ENCODE measurements around the gene RIN3.

The RIN3 gene

DNA sequence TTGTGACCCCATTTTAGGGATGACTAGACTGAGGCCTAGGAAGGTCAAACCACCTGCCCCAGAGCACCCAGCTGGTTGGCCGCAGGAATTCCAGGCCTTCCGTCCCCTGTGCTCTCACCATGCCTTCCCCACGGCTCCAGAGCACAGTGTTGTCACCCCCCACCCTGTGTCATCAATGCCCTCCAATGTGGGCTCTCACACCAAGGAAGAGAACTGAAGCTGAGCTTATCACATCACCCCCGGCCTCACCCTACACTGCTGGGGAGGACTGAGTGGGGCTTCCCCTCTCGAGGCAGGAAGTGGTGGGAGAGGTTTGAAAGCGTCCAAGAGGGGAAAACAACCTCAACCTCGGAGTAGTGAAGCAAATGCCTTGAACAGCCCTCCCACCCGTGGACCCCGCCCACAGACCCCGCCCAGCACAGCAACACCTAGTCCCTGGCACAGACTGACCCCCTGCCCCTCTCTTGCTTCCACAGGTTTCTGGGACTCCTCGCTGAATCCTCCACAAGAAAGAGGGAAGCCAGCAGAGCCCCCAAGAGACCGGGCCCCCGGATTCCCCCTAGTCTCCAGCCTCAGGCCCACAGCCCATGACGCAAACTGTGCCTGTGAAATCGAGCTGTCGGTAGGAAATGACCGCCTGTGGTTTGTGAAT is 137.7 kb downstream of the RIN3 start:
- no peak for DNase-seq

DNA sequence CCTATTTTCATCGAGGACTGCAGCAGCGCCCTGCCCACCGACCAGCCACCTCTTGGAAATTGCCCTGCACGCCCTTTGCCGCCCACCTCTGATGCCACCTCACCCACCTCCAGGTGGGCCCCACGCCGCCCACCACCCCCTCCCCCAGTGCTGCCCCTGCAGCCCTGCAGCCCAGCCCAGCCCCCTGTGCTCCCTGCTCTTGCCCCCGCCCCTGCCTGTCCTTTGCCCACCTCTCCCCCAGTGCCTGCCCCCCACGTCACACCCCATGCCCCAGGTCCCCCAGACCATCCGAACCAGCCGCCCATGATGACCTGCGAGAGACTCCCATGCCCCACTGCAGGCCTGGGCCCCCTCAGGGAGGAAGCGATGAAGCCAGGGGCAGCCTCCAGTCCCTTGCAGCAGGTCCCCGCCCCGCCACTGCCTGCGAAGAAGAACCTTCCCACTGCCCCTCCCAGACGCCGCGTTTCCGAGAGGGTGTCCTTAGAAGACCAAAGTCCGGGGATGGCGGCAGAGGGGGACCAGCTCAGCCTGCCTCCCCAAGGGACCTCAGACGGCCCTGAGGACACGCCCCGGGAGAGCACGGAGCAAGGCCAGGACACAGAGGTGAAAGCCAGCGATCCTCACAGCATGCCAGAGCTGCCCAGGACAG is 138.3 kb downstream of the RIN3 start:
- no peak for DNase-seq

DNA sequence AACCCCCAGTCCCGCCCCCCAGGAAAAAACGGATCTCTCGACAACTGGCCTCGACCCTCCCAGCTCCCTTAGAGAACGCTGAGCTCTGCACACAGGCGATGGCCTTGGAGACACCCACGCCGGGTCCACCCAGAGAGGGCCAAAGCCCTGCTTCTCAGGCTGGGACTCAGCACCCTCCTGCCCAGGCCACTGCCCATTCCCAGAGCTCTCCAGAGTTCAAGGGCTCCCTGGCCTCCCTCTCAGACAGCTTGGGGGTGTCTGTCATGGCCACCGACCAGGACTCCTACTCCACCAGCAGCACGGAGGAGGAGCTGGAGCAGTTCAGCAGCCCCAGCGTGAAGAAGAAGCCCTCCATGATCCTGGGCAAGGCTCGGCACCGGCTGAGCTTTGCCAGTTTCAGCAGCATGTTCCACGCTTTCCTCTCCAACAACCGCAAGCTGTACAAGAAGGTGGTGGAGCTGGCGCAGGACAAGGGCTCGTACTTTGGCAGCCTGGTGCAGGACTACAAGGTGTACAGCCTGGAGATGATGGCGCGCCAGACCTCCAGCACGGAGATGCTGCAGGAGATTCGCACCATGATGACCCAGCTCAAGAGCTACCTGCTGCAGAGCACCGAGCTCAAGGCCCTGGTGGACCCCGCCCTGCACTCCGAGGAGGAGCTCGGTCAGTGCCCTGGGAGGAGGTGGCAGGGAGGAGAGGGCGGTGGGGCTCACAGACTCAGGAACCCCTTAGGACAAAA is 139.0 kb downstream of the RIN3 start:
- DNase-seq, result no peak

DNA sequence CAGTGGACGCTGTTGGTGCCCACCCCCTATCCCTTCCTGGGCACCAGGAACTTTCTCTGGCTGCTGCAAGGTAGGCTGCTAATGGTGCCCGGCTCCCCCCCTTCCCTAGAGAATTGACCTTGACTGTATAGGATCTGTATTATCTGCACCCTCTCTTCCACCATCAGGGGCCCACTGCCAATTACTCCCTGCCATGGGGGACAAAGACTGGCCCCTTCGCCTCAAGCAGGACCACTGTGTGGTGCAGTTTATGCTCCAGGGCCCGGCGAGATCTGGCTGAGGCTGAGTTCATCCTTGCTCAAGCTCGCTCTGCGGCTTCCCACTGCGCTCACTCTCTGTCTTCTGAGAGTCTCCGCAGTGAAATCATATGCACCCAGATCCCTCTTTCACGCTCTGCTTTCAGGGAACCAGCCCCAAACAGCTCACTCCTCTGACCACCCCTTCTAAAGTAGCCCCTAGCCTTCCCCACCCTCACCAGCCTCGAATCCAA is 139.6 kb downstream of the RIN3 start:
- DNase-seq, result no peak

DNA sequence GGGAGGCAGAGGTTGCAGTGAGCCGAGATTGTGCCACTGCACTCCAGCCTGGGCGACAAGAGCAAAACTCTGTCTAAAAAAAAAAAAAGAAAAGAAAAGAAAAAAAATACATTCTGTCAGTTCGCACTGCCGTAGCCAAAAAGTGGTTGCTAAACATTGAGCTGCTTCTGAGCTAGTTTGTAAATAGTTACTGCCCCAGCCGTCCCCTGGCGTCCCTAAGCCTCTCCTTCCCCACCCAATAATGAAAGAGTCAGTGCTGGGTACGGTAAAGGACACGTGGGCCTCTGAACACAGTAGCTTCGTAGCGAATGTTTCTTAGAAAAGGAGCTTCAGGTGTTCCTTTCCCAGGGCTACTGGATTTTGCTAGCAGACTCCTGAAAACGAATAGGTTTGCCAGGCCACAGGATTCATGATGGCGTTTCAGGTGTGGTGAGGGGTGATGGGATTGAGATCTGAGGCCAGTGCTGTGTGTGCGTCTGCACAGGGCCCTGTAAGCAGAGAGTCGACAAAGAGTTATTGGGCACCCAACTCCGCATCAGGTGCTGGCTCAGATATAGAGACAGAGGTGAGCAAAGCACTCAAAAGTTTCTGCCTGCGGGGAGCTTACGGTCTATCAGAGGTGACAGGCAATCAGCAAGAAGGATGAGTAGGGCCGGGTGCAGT is 140.8 kb downstream of the RIN3 start:
- DNase-seq, result no peak

DNA sequence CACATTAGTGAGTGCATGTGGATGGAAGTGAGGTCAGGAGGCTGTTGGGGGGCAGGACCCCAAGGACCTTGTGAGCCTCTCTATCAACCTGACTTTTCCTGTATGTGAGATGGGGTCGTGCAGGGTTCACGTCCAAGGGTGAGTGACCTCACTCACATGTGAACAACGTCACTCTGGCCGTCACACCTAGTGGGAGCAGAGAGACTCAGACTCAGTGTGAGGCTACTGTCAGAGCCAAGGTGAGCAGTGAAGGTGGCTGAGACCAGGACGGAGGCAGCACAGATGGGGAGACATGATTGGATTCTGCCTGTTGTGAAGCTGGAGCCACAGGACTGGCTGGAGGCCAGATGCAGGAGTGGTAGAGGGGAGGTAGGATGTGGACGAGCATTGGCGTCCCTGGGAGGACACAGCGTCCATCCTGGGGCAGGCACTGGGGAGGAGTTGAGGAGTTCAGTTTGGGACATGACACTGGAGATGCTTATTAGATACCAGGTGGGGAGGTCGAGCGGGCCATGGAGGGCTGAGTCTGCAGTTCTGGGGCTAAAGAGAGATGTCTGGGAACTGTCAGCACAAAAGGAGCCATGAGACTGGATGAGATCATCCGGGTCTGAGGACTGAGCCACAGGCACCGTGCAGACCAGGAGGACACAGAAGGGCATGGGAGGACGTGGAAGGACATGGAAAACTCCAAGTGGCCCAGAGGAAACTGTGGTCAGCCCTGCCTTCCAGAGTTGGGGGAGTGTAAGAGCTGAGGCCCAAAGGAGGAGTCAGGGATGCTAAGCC is 142.0 kb downstream of the RIN3 start:
- no peak for DNase-seq

DNA sequence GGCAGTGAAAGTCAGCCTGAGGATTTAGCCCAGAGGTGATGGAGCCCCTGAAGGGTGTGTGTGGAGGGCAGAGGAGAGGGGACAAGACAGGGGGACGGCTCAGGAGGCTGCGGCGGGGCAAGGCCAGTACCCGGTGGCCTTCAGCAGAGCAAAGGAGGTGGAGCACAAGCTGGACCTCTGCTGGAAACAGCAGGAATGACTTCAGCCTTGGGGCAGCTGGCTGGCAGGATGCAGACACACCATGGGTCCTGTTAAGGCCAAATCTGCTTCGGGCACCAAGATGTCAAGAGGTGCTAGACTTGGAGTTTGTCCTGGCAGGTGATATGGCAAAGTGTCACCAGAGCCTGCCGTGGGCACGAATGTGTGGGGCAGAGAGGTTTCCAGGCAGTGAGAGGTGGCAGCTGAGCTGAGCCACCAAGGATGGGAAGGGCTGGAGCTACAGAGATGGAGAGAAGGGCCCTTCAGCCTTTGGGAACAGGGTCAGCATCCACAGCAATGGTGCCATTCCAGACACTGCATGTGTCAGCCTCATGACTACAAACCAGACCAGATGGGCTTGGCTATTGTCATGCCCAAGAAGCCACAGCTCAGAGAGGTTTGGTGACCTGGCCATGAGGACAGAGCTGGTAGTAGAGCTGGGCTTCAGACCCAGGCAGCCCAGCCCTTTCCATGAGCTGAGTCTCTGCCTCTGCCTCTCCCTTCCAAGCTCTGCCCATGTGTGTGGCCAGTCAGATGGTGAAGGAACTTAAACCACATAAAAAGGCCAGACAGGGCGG is 142.9 kb downstream of the RIN3 start:
- no peak for DNase-seq

DNA sequence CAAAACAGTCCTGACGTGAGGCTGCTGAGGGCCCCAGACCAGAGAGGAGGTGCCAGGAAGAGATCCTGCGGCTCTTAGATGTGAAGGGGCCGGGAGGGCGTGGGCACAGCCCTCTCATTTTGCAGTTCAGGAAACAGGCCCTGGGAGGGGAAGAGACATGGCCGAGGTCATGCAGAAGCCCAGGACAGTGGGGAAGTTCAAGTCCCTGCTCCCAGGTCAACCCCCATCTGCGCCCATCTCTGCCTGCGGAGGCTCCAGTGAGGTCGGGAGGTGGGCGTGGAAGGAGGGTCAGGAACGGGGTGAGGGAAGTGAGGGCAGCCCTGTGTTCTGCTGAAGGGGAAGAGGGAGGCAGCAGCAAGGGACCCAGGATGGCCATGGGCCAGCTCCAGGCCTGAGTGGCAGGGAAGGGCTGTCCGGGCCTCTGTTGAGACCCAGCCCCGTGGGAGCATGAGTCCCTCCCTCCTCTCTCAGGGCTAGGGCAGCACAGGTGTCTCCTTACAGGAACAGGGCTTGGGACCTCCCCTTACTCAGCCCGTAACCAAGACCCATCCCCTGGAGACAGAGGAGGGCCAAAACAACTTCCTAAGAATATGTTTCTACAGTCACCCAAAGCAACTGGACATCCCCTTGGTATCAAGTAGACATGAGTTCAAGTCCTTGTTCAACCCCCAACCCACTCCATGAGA is 144.0 kb downstream of the RIN3 start:
- DNase-seq, result no peak

DNA sequence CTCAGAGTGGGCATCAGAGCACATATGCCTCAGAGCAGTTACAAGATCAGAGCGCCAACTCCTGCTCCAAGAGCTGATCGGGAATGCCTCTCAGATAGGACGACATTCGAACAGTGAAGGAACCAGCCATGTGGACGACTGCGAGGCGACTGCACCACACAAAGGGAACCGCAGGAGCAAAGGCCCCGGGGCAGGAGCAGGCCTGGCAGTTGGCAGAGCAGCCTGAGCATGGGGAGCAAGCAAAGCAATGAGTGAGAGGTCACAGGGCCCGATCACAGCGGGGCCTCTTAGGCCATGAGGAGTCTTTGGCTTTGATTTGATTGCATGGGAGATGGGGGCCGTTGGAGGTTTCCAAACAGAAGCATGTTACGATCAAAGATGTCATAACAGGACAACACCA is 144.6 kb downstream of the RIN3 start:
- no peak for DNase-seq

DNA sequence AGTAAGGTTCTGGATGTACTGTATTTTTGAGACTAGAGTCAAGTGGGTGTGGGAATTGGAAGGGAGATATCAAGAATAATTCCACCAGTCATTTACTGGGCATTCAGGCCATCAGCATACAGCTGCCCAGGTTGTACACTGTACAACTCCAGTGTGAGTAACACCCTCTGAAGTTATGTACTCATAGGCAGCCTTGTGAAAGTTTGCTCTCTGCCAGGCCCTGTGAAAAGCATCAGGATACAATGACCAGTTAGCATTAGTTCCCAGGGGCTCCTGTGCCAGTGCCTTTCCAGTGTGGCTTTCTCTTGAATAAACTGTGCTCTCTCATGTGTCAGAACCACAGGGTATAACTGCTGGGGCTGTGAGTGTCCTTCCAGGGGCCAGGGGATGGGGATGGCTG is 145.1 kb downstream of the RIN3 start:
- DNase-seq, result no peak

DNA sequence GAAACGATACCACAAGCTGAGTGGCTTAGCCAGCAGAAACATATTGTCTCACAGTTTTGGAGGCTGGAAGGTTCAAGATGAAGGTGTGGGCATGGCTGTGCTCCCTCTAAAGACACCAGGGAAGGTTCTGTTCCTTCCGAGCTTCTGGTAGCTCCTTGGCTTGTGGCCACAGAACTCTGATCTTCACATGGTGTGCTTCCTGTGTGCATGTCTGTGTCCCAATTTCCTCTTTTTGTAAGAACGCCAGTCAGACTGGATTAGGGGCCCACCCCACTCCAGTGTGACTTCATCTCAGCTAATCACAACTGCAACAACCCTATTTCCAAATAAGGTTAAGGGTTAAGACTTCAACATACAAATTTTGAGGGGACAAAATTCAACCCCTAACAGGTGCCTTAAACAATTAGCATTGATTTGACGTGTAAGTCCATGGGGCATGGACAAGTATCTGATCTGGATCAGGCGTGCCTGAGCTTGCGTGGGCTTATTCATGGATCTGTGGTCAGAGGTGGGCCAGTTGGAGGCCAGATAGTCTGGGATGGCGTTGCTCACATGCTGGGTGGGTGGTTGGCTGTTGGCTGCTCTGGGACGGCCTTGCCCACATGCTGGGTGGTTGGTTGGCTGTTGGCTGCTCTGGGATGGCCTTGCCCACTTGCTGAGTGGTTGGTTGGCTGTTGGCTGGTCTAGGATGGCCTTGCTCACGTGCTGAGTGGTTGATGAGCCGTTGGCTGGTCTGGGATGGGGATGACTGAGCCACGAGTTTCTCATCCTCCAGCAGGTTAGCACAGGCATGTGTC is 146.4 kb downstream of the RIN3 start:
- no peak for DNase-seq

DNA sequence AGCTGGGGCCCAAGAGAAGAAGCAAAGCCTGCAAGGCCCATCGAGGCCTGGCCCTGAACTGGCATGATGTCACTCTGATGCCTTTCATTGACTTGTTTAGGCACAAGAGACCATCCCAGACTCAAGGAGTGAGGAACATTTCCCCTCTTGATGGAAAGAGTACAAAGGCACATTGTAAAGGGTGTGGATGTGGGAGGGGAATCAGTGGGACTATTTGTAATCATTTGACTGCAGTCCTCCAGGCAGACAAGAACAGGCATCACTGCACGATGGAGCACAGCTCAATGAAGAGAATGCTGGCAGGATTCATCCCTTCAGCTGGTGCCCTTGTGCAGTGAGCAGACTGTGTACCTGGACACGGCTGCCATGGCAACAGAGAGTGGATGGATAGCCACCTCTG is 147.0 kb downstream of the RIN3 start:
- DNase-seq, result no peak

DNA sequence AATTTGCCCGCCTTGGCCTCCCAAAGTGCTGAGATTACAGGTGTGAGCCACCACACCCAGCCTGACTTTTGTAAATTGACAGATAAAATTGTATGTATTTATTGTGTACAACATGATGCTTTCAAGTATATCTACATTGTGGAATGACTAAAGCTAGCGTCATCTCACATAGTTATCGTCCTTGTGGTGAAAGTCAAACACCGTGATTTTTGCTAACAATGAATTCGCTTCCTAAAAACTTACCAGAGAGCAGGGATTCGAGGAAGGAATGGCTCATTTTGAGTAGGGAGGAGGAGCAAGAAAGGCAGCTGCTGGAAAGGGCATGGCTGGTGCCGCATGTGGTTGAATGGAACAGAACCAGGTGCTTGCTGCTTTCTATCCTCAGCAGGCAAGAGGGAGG is 149.5 kb downstream of the RIN3 start:
- DNase-seq, result peak; percentile 59

DNA sequence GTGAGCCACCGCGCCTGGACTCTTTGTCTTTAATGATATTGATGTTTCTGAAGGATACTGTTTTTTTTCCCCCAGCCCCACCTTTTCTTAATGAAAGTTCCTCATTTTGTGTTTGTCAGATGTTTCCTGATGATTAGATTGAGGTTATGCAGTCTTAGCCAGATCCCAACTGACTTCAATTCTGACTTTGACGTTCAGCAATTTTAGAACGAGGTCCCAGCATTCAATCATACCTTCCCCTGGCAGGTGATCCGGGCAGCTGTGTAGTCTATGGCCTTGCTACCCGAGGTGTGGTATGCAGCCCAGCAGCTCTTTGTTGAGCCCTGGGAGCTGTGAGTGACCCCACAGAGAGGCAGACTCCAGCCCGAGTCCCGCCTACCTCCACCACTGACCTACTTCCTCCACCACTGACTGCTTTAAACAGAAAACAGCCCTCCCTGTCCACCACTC is 152.1 kb downstream of the RIN3 start:
- no peak for DNase-seq

DNA sequence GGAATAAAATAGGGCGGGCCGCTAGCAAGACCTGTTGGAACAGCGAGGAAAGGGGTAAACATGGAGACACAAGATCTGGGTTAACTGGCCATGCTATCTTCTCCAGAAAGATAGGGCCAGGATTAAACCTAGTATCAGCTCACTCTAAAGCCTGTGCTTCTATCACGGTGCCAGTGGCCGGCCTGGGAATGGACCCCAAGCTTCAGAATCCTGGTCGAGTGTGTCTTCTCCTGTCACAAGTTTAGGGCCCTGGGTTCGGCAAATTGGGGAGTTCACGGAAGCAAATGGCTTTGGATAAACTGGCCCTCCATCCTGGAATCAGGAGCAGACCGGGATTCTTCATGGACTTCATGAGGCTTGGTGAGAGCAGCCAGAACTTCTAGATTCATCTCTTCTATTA is 152.7 kb downstream of the RIN3 start:
- DNase-seq, result no peak

DNA sequence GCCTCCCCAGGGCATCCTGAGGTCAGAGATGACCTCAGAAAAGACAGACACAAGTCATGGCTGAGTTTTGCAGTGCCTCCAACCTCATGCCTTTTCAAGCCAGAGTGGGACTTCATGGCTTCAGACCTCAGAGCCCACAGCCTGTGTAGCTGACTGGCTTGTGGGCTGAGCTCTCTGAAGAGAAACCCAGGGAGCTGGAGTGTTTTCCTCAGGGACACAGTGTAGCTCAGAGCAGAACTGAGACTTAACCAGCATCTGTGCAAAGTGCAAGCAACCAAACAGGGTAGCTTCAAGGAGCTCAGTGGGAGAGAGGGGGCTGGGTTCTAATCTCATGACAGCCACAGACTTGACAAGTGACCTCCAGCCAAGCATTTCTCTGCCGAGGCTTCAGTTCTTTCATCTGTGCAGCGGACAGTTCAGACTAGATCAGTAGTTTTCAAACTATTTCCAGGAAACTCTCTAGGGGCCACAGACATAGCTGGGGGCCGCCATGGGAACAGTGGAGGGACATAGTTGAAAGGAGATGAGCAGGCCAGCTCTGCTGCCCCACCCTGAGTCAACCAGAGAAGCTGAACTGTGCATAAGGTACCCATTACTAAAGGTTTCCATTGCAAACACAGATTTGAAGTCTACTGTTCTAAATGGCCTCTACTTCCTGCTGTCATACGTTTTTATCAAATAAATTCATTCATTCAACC is 154.8 kb downstream of the RIN3 start:
- DNase-seq, result no peak

DNA sequence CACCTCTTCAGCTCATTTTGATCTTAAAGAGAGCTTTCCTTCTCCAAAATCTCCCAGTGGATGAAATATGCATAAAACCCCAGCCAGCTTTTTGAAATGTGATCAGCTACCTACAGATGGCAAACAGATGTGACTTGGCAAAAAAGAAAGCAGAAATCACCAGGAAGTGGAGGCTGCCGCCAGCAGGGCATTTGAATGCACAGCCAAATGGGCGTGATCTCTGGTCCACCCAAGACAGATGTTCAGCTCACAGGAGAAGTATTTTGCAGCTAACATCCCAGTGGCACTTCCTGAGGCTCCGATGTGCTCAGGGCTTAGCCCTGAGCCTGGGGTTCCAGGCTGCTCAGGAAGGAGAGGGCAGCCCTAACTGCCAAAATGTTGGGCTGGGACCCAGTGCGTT is 156.6 kb downstream of the RIN3 start:
- peak; percentile 80 for DNase-seq

DNA sequence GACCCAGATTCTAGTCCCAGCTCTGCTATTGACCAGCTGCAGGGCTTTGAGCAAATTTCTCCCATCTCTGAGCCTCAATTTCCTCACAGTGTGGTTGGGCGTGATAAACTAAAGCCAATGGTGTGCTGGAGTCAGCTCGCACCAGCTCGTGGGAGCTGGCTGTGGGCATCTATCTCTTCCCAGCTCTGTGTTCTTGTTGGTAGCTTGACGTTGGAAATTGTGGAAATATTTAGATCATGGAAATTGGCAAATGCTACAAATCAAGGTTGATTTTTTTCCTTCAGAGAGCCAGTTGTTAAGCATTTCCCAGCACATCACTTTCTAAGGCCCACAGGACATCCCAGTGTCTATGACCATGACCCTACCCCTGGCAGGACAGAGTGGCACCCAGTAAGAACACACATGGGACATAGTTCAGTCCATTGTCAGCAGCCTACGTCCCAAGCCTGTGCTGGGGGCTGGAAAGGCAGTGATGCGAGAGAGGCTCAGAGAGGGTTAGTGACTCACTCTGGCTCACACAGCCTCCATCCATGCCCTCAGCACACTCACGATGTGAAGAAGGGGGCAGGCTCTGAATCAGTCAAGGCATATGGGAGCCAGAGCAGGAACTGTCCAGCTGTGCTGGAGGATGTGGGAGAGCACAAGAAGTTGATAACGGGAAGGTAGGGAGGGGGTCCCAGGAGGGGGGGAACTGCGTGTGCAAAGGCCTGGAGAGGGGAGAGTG is 157.2 kb downstream of the RIN3 start:
- DNase-seq, result no peak

Data from fibroblast of skin of scalp (primary cell).